Endothelial cell of umbilical vein (primary cell): Measurements from ENCODE around the gene GRID1.

Experiments used
- CTCF ChIP-seq, 2 donors: IDR thresholded peaks; 1 replicate in 1 of 2; 2 replicates in 1 of 2; pipeline ENCODE4 v1.5.1; 2011; ENCODE audit warnings: low read length in 2 of 2, mild to moderate bottlenecking in 2 of 2, moderate library complexity in 2 of 2, control low read depth in 1 of 2, inconsistent platforms in 1 of 2, low read depth in 1 of 2; ENCODE audit not compliant: insufficient read depth in 1 of 2; ENCODE audit errors: extremely low read depth in 1 of 2
- EZH2 ChIP-seq: IDR thresholded peaks from 2 replicates; pipeline ENCODE4 v1.6.1; 2012; ENCODE audit warnings: borderline replicate concordance, low read depth, mild to moderate bottlenecking, moderate library complexity, low read length, inconsistent platforms; ENCODE audit not compliant: severe bottlenecking
- MYC ChIP-seq: IDR thresholded peaks from one replicate; pipeline ENCODE4 v1.6.1; 2011; ENCODE audit warnings: mild to moderate bottlenecking, low read depth, low read length
- POLR2A ChIP-seq: IDR thresholded peaks from 2 replicates; pipeline ENCODE4 v1.6.1; 2012; ENCODE audit warnings: low read depth, mild to moderate bottlenecking, control low read depth, low read length
- TF ChIP-seq, protein P1 (sequence below): IDR thresholded peaks from 2 replicates; pipeline ENCODE4 v1.6.1; 2011; ENCODE audit not compliant: insufficient read depth, insufficient read length

- TF ChIP-seq CTCF (IDR thresholded peaks at IDR 0.05; ENCODE audit: extremely low read depth in 1 of 2, insufficient read depth in 1 of 2, low read depth in 1 of 2, low read length in 2 of 2) (no peak), MYC (no peak), POLR2A (no peak), EZH2 (no peak)
- TF ChIP-seq, protein P1, sequence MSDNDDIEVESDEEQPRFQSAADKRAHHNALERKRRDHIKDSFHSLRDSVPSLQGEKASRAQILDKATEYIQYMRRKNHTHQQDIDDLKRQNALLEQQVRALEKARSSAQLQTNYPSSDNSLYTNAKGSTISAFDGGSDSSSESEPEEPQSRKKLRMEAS, result no peak
Observed at GRCh38 chr10:85986777-85987176, 379.8 kb downstream of the GRID1 start.
